HepG2 (cell line): ENCODE measurements around the gene NEU1. TPM values are rescaled to one million over a fixed set of nuclear protein-coding genes. Genes with fewer than 3 reads are reported as not detected.
A peak's percentile ranks its signal among the peaks of the same experiment; 100 is the strongest.

Experiments
- ARID4A ChIP-seq: sonication (generic); formaldehyde crosslinking; IDR thresholded peaks from 2 replicates; pipeline ENCODE4 v1.5.0; 2020; ENCODE audit warnings: mild to moderate bottlenecking, missing genetic modification reagents, borderline replicate concordance
- EP300 ChIP-seq, 3 experiments: sonication (generic) in 1 of 3; formaldehyde crosslinking in 1 of 3; IDR thresholded peaks; 2 replicates each; pipeline versions ENCODE4 v1.5.1 to v1.6.1; 2011 to 2020; ENCODE audit warnings: low read depth in 2 of 3, low read length in 2 of 3, borderline replicate concordance in 1 of 3, improper control_type of control experiment in 1 of 3, mild to moderate bottlenecking in 1 of 3, missing genetic modification reagents in 1 of 3, moderate library complexity in 1 of 3
- FUBP1 ChIP-seq: sonication (generic); formaldehyde crosslinking; IDR thresholded peaks from 2 replicates; pipeline ENCODE4 v1.5.1; 2020; ENCODE audit warnings: missing genetic modification reagents, mild to moderate bottlenecking, borderline replicate concordance
- GATAD2A ChIP-seq: IDR thresholded peaks from 2 replicates; pipeline ENCODE4 v1.6.1; 2016
- HCFC1 ChIP-seq: fragments of 150-350 bp; IDR thresholded peaks from 2 replicates; pipeline ENCODE4 v1.6.1; 2014; ENCODE audit warnings: low read depth, low read length
- NFE2 ChIP-seq: sonication (generic); formaldehyde crosslinking; IDR thresholded peaks from 2 replicates; pipeline ENCODE4 v1.4.0; 2020; ENCODE audit warnings: missing genetic modification reagents
- REST ChIP-seq, 2 experiments: IDR thresholded peaks; 2 replicates each; pipeline ENCODE4 v1.6.1; 2011 to 2012; ENCODE audit warnings: low read length in 2 of 2, borderline replicate concordance in 1 of 2, low read depth in 1 of 2, mild to moderate bottlenecking in 1 of 2, moderate library complexity in 1 of 2
- TFAP4 ChIP-seq: sonication (generic); IDR thresholded peaks from 2 replicates; pipeline ENCODE4 v1.6.1; 2016; ENCODE audit warnings: low read depth, borderline replicate concordance
- ZNF430 ChIP-seq: sonication (generic); formaldehyde crosslinking; IDR thresholded peaks from 2 replicates; pipeline ENCODE4 v1.9.0; 2021; ENCODE audit warnings: mild to moderate bottlenecking, missing genetic modification reagents
- ZNF687 ChIP-seq: sonication (generic); formaldehyde crosslinking; IDR thresholded peaks from 2 replicates; pipeline ENCODE4 v1.5.1; 2020; ENCODE audit warnings: mild to moderate bottlenecking, missing genetic modification reagents, moderate library complexity
- ZNF816 ChIP-seq: sonication (generic); formaldehyde crosslinking; IDR thresholded peaks from 2 replicates; pipeline ENCODE4 v1.8.0; 2022; ENCODE audit warnings: missing genetic modification reagents, mild to moderate bottlenecking, borderline replicate concordance
- polyA plus RNA-seq, 8 experiments: library from polyadenylated mRNA; depleted of rRNA in 3 of 8; stranded (reverse) in 7 of 8; unstranded in 1 of 8; fragments of >200 nt; fragmentation: Illumina TruSeq in 4 of 8; extraction: Trizol in 4 of 8; gene quantifications; 2 replicates each; pipeline versions ENCODE4 v1.2.1 to v1.2.3, GENCODE V29; 2011 to 2016; ENCODE audit warnings: low read depth in 4 of 8, missing spikeins in 1 of 8, mixed read lengths in 1 of 8; ENCODE audit not compliant: insufficient read depth in 1 of 8
- total RNA-seq, 5 experiments: library from RNA; depleted of rRNA; stranded (reverse); fragments of >200 nt; fragmentation: Illumina TruSeq; extraction: Trizol; gene quantifications; 2 replicates each; pipeline ENCODE4 v1.2.3, GENCODE V29; 2016; ENCODE audit warnings: low read depth in 1 of 5

Gene NEU1
- total and polyA plus RNA-seq, 2 of the 13 experiments (the other 11 are each of a cell fraction or from before 2014, with no cell fraction given), result 215 to 297 TPM

GRCh38 chr6:31822036-31822821, 40.4 kb downstream of the NEU1 start (continued):
- peak in 1 of 2 experiments; percentile 65; a peak in 2 of 4 replicates for TF ChIP-seq EP300 (IDR thresholded peaks at IDR 0.05; ENCODE audit: low read depth in 2 of 2, low read length in 2 of 2)
- no peak for TF ChIP-seq EP300 (CRISPR knock-in tag; IDR thresholded peaks at IDR 0.05; ENCODE audit: borderline replicate concordance)
- TF ChIP-seq NFE2, result peak; percentile 79
- no peak for TF ChIP-seq FUBP1
- peak; percentile 69 for TF ChIP-seq ZNF816 (CRISPR knock-in tag)
- TF ChIP-seq GATAD2A (CRISPR knock-in tag), result peak; percentile 75
- TF ChIP-seq REST (IDR thresholded peaks at IDR 0.05; ENCODE audit: borderline replicate concordance in 1 of 2, low read depth in 1 of 2, low read length in 2 of 2), result peak in 1 of 2 experiments; percentile 49; a peak in 1 of 4 replicates
- TF ChIP-seq HCFC1, result peak; percentile 17; the same call in 1 of the 2 replicates
- no peak for TF ChIP-seq TFAP4
- TF ChIP-seq ZNF430, result peak; percentile 70; the same call in 1 of the 2 replicates
- TF ChIP-seq ZNF687 (CRISPR knock-in tag), result peak; percentile 44
- peak; percentile 45; the same call in 1 of the 2 replicates for TF ChIP-seq ARID4A (CRISPR knock-in tag)
